ENCODE data around the gene TBC1D19.
"Not testable (repeated sequence)": the region's sequence is repeated elsewhere in the genome, so short reads cannot be mapped to it uniquely, and the experiment has no call there.

Gene TBC1D19, protein sequence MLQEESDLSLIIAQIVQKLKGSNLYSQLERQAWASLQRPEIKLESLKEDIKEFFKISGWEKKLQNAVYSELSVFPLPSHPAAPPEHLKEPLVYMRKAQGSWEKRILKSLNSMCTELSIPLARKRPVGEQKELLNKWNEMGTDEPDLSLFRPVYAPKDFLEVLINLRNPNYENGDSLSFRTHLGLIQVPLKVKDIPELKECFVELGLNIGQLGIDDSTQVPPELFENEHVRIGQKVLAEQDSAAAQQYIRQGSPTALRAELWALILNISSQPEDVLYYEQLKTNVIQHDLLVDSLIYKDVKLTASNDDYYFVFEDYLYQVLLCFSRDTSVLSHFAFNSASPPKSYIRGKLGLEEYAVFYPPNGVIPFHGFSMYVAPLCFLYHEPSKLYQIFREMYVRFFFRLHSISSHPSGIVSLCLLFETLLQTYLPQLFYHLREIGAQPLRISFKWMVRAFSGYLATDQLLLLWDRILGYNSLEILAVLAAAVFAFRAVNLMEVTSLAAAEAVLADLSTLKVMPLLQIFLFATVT

DNA sequence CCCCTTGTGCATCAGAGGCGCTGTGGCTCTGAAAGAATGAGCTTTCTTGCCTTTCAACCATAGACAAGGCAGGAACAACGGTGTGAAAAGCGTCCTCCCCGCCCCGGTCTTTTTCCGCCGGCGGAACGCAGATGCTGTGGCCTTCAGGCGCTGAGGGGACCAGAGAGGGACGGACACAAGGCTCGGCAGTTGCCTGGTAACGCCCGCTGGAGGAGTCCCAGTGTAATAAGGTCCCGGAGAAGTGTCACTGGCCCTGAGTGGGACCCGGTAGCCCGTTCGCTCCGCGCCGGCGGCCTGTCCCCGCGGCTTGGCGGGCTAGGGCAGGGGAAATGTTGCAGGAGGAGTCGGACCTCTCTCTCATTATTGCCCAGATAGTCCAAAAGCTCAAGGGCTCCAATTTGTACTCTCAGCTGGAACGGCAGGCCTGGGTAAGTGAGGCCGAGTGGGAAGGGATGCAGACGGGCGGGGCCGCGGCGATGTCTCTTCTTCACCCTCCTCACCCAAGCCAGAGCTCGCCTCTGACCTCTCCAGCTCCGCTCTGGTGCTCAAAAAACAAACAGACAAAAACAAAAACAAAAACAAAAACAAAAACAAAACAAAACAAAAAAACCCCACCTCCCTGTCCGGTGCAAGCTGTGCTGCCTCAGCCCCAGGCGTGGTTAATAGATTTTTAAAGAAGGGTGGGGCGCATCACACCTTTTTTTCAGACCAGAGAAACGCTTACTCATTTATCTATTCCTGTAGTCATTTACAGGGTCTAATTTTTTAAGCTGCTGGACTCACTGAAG is at the start of gene TBC1D19:
Gene TBC1D19 (plus strand): TSS at position 220 of the 788 bp plus-strand sequence. CDS start 110 bp downstream, at position 330.
- peak; percentile 87 for DNase-seq

DNA sequence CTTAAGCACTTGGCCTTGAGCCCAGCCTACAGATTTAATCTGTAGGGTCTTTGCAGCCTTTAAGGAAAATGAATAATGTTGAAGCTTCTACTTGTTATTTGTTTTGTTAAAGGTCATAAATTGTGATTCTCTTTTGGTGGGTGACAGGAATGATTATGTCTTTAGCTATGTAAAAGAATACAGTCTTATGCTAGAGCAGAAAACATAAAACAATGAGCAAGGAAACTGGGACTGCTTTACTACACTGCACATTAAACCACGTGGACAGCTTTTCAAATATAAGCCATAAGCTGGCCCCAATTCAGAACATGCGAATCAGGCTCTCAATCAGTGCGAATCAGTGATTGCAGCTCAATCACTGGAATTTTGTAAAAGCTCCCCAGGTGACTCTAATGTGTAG is 40.9 kb upstream of the TBC1D19 start:
- no peak for DNase-seq

DNA sequence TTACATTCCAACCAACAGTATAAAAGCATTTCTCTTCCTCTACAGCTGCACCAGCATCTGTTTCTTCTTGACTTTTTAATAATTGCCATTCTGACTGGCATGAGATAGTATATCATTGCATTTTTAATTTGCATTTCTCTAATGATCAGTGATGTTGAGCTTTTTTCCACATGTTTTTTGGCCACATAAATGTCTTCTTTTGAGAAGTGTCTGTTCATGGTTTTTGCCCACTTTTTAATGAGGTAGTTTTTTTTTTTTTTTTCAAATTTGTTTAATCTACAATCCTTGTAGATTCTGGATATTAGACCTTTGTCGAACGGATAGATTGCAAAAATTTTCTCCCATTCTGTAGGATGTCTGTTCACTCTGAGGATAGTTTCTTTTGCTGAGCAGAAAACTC is 39.5 kb upstream of the TBC1D19 start:
- DNase-seq = no peak

DNA sequence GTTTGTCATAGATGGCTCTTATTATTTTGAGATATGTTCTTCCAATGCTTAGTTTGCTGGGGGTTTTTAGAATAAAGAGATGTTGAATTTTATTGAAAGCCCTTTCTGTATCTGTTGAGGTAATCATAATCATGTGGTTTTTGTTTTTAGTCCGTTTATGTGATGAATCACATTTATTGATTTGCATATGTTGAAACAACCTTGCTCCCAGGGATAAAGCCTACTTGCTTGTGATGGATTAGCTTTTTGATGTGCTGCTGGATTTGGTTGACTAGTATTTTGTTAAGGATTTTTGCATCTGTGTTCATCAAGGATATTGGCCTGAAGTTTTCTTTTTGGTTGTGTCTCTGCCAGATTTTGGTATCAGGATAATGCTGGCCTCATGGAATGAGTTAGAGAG is 35.5 kb upstream of the TBC1D19 start:
- DNase-seq = not testable (repeated sequence)

DNA sequence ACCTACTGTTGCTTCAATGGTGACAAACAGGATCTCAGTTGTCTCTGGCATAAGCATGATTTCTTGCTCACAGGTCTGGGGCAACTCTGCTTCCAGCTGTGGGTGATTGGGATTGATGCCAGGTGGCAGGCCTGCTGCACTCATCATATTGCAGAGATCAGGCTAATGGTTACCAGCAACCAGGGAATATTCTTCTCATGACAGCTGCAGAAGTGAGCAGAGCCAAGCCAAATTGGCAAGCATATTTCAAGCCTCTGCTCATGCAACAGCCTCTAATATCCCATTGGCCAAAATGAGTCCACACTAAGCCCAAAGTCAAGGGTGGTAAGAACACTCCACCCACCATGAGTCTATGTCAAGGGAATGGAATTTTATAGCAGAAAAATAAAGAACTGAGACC is 26.7 kb upstream of the TBC1D19 start:
- no peak for DNase-seq

DNA sequence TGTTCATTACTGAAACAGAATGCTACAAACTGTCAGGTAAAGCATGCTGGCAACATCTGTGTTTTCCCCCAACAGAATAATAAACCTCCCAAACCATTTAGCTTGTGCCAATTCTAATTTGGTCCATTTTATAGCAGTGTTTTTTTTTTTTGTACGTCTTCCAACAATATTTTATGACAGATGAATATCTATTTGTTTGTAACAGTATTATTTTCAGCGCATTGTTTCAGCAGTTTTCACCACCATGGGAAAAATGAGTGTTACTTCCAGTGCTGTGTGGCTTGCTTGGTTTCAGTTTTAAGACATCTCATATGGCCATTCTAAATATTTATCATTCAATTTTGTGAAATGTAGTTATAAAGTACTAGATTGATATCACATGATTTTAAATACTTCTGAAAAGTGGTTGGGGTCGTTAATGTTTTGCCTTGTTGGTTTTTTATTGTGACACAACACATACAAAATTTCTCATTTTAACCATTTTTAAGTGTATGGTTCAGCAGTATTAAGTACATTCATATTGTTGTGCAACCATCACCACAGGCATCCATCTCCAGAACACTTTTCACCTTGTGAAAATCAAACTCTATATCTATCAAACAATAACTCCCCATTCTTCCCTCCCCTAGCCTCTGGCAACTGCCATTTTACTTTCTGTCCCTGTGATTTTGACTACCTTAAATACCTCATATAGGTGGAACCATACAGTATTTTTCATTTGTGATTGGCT is 25.6 kb upstream of the TBC1D19 start:
- no peak for DNase-seq

DNA sequence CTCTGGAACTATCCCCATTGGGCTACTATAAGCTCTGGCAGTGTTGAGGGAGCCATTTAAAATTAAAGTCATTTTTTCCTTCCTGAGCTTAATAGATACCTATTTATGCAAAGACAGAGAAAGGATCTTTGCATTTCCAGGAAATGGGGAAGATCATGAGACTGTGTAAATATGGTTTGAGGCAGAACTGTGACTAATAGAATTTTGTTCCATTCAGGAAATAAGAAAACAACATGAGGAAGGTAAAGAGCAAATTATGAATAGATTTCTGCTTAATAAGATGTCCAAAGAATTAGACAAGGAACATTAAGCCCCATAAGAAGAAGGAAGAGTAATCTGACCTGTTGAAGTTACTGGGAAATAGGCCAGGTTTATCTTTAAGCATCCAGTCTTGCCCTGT is 17.8 kb upstream of the TBC1D19 start:
- DNase-seq = no peak

DNA sequence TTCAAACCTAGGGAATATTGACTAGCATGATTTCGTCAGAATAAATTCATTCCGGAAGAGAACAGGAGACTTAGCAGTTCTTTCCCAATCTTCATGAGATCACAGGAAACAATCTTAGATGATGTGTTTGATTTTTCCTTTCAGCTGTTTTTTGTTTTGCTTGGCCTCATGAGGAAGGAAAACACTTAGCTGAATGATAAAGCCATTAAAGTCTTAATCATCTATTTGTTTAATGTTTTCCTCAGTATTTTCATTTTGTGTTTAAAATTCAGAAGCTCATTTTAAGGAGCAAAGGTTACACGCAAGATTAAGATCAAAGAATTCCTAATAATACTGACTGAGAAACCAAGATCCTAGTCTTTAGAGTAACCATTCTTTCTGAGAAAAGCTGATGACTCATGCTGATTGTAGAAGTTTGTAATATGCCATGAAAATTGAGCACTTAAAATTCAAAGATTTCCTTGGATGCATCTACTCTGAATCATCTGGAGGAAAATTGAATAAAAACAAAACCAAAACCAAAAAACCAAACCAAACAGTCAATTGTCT is 15.4 kb upstream of the TBC1D19 start:
- no peak for DNase-seq

DNA sequence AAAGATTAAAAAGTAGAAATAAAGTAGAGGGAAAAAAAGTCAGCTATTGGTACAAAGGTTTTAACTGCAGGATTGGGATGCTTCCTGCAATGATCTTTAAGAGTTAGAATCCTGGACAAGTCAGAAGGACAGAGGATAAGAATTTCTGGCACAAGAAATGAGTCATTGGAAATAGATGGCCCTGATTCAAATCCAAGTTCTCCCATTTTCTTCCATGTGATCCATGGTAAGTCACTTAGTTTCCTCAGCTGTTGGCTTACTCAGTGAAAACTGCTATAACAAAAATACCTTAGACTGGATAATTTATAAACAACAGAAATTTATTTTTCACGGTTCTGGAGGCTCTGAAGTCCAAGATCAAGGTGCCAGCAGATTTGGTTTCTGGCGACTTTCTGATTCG is 13.3 kb upstream of the TBC1D19 start:
- DNase-seq = no peak

DNA sequence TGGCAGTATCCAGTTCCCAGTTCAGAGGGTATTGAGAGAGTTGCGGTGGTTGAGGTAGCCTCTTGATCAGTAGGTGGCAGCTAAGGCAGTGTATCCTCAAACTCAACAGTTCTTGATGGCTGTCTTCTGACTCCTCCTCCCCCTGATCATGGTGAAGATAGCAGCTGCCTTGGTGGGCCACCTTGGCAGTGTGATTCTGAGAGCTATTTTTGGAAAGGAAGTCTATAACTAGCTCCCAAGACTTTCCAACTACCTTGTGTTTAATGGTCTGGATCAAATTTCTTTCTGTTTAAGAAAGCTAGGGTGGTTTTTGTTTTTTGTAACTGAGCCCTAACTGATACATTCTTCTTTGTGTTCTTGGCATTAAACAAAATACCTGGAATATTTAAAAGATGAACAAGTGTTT is 10.5 kb upstream of the TBC1D19 start:
- no peak for DNase-seq

DNA sequence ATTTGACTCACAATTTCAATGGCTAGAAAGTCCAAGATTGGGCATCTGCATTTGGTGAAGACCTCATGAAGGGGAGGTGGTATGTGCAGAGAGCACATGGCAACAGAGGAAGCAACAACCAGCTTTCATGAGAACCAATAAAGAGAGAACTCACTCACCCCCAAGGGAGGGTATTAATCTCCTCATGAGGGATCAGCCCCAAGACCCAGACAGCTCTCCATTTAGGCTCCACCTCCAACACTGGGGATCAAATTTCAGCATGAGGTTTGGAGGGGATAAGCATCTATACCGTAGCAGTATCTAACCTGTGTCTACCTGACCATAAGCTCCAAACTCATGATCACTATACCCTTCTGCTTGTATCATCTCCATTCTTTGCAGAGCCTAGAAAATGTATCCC is 9.3 kb upstream of the TBC1D19 start:
- DNase-seq = no peak

DNA sequence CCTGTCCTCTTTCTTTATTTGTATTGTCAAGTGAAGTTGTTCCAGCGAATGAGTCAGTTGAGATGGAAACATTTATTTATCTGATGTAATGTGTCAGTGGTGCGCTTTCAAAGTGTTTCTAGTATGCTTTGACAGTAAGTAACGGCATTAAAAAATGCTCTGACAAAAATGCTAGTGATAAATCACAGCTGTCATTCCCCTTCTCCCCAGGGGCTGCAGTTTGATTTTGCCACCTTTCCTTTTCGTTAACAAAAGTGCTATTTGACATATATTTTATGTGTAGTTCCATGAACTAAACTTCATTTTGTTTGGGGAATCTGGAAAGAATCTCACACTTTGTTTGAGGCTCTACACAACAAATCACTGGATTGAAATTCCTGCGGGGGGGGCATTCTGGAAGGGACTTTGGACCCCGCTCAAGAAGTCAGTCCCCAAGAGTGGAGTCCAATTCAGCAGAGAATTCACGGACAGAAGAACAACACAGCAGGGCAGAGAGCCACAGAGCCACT is 7.6 kb upstream of the TBC1D19 start:
- DNase-seq = no peak

DNA sequence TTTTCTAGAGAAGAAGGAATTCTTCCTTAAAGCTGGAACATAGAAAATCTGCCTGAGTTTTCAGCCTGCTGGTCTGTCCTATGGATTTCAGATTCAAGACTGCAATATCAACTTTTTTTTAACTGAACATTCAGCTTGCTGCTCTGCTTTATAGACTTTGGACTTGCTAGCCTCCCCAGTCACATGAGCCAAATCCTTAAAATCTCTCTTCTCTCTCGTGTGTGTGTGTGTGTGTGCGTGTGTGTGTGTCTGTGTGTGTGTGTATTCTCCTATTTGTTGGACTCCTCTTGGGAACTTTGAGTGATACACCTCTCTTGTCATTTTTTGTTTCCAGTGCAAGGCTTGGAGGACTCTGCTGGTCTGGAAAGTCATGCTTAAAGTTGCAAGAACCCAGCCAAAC is 6.8 kb upstream of the TBC1D19 start:
- DNase-seq = no peak

DNA sequence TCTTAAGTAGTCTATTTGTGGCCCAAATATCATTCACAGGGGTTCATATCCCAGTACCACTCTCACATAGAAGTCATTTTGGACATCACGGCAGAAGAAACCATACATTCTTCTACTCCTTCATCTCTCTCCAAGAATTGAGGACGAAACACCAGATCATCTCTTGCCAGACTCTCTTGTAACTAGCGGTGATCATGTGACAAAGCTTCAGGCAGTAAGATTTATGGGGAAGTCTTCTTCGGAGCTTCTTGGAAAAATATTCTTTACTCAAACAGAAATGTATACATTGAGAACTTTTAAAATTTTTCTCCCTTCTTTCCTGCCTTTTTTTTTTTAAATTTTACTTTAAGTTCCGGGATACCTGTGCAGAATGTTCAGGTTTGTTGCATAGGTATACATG is 4.7 kb upstream of the TBC1D19 start:
- no peak for DNase-seq

DNA sequence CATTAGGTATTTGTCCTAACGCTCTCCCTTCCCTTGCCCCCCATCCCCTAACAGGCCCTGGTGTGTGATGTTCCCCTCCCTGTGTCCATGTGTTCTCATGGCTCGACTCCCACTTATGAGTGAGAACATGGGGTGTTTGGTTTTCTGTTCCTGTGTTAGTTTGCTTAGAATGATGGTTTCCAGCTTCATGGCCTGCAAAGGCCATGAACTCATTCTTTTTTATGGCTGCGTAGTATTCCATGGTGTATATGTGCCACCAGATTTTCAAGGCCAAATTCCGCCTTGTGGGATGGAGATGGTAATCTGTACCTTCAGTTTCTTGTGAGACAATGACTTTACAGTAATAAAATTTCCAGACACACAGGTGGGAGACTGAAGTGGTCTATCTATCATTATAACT is 2.5 kb upstream of the TBC1D19 start:
- not testable (repeated sequence) for DNase-seq

DNA sequence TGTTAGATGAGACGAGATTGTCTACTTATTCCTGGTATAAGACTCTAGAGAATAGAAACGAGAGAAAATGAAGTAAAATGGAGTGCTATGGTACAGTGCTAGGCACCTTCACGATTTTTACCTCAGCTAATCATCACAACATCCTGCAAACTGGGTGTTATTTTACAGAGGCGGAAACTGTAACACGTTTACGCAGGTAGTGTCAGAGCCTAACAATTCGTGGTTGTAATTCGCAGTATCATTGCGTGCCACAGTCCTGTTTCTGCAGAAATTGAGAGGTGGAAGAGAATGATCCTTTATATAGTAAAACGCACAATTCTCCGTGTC is 383 bp upstream of the TBC1D19 start:
- DNase-seq = no peak

DNA sequence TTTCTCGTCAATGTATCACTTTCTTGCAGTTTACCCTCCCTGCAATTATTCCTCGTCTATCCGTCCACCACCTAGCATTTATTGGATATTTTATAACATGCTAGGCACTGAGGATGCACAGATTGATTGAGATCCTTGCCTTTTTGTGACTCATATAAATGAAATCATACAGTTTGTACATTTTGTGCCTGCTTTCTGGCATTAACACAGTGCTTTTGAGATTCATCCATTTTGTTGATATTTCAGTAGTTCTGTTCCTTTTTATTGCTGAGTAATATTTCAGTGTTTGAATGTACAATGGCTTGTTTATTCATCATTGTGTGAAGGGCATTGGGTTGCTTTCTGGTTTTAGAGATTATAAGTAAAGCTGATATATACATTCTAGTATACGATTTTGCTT is 841 bp downstream of the TBC1D19 start:
- DNase-seq = no peak

DNA sequence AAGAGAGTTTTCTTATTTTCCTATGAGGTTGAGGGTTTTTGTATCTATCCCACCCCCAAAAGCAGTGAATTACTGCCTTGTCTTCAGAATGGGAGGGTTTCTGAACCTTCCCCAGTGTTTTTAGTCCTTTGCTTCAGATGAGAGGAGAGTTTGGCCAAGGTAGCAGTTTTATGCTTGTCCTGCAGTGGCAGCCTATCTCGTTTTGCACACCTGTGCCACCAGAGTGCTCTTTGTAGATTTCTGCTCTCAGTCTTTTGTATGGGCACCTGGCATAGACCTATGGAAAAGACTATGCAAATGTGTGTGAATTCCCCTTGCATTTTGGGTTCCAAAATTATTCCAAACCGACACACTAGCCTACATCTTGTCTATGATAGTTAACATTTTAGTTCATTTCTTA is 5.8 kb downstream of the TBC1D19 start:
- no peak for DNase-seq

DNA sequence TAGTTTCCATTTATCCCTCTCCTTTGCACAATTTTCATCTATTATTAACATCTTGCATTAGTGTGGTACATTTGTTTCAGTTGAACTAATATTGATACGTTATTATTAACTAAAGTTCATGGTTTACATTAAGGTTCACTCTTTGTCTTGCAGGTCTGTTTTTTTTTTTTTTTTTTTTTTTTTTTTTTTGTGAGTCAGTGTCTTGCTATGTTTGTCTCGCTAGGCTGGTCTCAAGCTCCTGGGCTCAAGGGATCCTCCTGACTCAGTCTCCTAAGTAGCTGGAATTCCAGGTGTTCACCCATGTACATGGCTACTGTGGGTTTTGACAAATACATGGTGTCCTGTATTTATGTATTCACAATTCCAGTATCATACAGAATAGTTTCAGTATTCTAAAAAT is 6.8 kb downstream of the TBC1D19 start:
- DNase-seq = no peak

DNA sequence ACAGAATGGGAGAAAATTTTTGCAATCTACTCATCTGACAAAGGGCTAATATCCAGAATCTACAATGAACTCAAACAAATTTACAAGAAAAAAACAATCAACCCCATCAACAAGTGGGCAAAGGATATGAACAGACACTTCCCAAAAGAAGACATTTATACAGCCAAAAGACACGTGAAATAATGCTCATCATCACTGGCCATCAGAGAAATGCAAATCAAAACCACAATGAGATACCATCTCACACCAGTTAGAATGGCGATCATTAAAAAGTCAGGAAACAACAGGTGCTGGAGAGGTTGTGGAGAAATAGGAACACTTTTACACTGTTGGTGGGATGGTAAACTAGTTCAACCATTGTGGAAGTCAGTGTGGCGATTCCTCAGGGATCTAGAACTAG is 9.7 kb downstream of the TBC1D19 start:
- not testable (repeated sequence) for DNase-seq

DNA sequence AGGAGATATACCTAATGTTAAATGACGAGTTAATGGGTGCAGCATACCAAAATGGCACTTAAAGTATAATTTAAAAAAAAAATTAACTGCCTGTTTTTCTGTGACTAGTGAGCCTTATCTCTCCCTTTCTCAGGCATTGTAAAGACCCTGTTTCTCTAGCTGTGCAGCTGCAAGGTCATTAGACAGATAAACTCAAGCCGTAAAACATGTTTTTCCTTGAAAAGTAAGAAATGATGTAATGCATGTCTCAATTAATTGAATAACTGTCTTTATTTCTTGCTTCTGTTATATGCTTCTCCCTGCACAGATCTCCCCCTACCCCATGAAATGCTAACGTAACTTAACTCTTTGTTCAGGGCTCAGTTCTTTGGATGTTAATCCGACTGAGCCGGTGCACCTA is 10.5 kb downstream of the TBC1D19 start:
- DNase-seq = no peak

DNA sequence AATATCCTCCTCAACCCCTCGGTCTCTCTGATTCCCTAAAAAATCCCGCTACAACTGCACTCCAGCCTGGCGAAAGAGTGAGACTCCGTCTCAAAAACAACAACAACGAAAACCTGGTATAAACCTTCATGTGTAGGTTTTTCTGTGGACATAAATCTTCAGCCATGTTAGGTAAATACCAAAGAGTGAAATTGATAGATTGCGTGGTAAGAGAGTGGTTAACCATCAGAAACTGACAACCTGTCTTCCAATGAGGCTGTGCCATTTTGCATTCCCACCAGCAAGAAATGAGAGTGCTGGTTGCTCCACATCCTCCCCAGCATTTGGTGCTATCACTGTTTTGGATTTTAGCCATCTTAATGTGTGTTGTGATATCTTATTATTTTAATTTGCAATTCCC is 10.9 kb downstream of the TBC1D19 start:
- no peak for DNase-seq

DNA sequence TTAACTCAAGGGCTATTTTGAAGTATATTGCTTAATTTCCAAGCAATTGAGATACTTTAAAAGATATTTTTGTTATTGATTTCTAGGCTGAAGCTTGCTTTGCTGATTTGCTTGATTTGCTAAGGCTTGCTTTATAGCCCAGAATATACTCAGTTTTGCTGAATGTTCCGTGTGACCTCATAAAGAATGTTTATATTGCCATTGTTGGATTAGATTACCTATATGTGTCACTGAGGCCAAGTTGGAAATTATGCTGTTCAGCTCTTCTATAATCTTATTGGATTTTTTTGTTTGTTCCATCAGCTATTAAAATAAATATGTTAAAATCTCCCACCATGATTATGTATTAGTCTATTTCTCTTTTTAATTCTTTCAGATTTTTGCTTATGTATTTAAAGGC is 13.0 kb downstream of the TBC1D19 start:
- DNase-seq = no peak
